K562 (cell line): ENCODE measurements around the gene SERTAD2. TPM values are rescaled to one million over a fixed set of nuclear protein-coding genes. Genes with fewer than 3 reads are reported as not detected.

Experiments
- CHD1 ChIP-seq: fragments of 200-600 bp; sonication (generic); IDR thresholded peaks from one replicate; pipeline ENCODE4 v1.6.1; 2012; ENCODE audit warnings: mild to moderate bottlenecking, moderate library complexity, low read length, inconsistent platforms
- CREB1 ChIP-seq, 2 experiments: sonication (generic) in 1 of 2; formaldehyde crosslinking in 1 of 2; IDR thresholded peaks; 2 replicates each; pipeline versions ENCODE4 v1.6.1 to v1.8.0; 2012 to 2022; ENCODE audit warnings: inconsistent platforms in 1 of 2, mild to moderate bottlenecking in 1 of 2, missing genetic modification reagents in 1 of 2, moderate library complexity in 1 of 2
- KHSRP ChIP-seq: fragments of 450-650 bp; IDR thresholded peaks from 2 replicates; pipeline ENCODE4 v1.6.1; 2017
- LARP7 ChIP-seq: fragments of 450-650 bp; IDR thresholded peaks from 2 replicates; pipeline ENCODE4 v1.6.1; 2016
- LEF1 ChIP-seq: fragments of 450-650 bp; IDR thresholded peaks from 2 replicates; pipeline ENCODE4 v1.6.1; 2016; ENCODE audit warnings: mild to moderate bottlenecking
- NR2C1 ChIP-seq, 2 experiments: fragments of 450-650 bp; IDR thresholded peaks; 2 replicates each; pipeline ENCODE4 v1.6.1; 2017; ENCODE audit warnings: mild to moderate bottlenecking in 2 of 2, antibody characterized with exemption in 1 of 2, inconsistent platforms in 1 of 2, missing compliant biosample characterization in 1 of 2, missing genetic modification characterization in 1 of 2
- SP2 ChIP-seq: IDR thresholded peaks from 2 replicates; pipeline ENCODE4 v1.6.1; 2011; ENCODE audit warnings: mild to moderate bottlenecking, low read depth, low read length, moderate library complexity; ENCODE audit not compliant: poor library complexity, severe bottlenecking; ENCODE audit errors: extremely low read depth
- SPI1 ChIP-seq: IDR thresholded peaks from 2 replicates; pipeline ENCODE4 v1.6.1; 2011; ENCODE audit warnings: low read depth, low read length, control low read depth, borderline replicate concordance
- SREBF2 ChIP-seq: sonication (generic); formaldehyde crosslinking; IDR thresholded peaks from 2 replicates; pipeline ENCODE4 v1.4.0; 2020; ENCODE audit warnings: mild to moderate bottlenecking, missing genetic modification reagents
- ZBTB7A ChIP-seq: IDR thresholded peaks from 2 replicates; pipeline ENCODE4 v1.6.1; 2011; ENCODE audit warnings: low read depth, mild to moderate bottlenecking, low read length, moderate library complexity, borderline replicate concordance; ENCODE audit not compliant: control insufficient read depth
- ZNF165 ChIP-seq: fragments of 250-450 bp; sonication (Bioruptor Pico); IDR thresholded peaks from 2 replicates; pipeline ENCODE4 v1.4.0; 2020; ENCODE audit warnings: borderline replicate concordance
- ZNF316 ChIP-seq: fragments of 450-650 bp; IDR thresholded peaks from 2 replicates; pipeline ENCODE4 v1.6.1; 2016
- polyA plus RNA-seq, 8 experiments: library from polyadenylated mRNA; depleted of rRNA in 4 of 8; stranded (reverse) in 5 of 8; unstranded in 3 of 8; fragments of >200 nt; fragmentation: Nextera tagmentation in 2 of 8; fragmentation: Illumina TruSeq in 1 of 8; extraction: Ambion mirVana in 2 of 8; extraction: Trizol in 1 of 8; gene quantifications; 2 replicates each; pipeline versions ENCODE4 v1.2.1 to v1.2.3, GENCODE V29; 2011 to 2014; ENCODE audit warnings: inconsistent platforms in 1 of 8, missing spikeins in 1 of 8
- total RNA-seq, 7 experiments: library from RNA; depleted of rRNA in 6 of 7; stranded (reverse); fragments of >200 nt in 6 of 7; fragmentation: Illumina TruSeq in 2 of 7; extraction: Trizol in 2 of 7; gene quantifications; 2 replicates each; pipeline versions ENCODE4 v1.2.1 to v1.2.3, GENCODE V29; 2011 to 2021; ENCODE audit warnings: low replicate concordance in 1 of 7
- TF ChIP-seq, protein P1 (sequence below), 2 experiments: fragments of 450-650 bp in 1 of 2; sonication (generic) in 1 of 2; formaldehyde crosslinking; conservative IDR thresholded peaks; 2 replicates each; pipeline versions ENCODE4 v1.4.0 to v1.8.1; 2020 to 2022; ENCODE audit warnings: mild to moderate bottlenecking in 1 of 2, missing genetic modification reagents in 1 of 2
- TF ChIP-seq, protein P2 (sequence below): fragments of 250-450 bp; sonication (Bioruptor Pico); IDR thresholded peaks from 2 replicates; pipeline ENCODE4 v1.8.0; 2021; ENCODE audit warnings: borderline replicate concordance, mild to moderate bottlenecking, moderate library complexity; ENCODE audit not compliant: poor library complexity, severe bottlenecking
- TF ChIP-seq, protein P3 (sequence below): fragments of 450-650 bp; conservative IDR thresholded peaks from 2 replicates; pipeline ENCODE4 v1.6.1; 2016; ENCODE audit warnings: missing genetic modification characterization, low read depth, mild to moderate bottlenecking, control low read depth, missing compliant biosample characterization
- TF ChIP-seq, protein P4 (sequence below), 2 experiments: IDR thresholded peaks; 2 replicates each; pipeline ENCODE4 v1.6.1; 2011; ENCODE audit warnings: borderline replicate concordance in 1 of 2, control low read depth in 1 of 2, low read depth in 1 of 2, low read length in 1 of 2, mild to moderate bottlenecking in 1 of 2, mixed read lengths in 1 of 2, moderate library complexity in 1 of 2; ENCODE audit not compliant: insufficient read depth in 1 of 2, insufficient read length in 1 of 2, poor library complexity in 1 of 2, severe bottlenecking in 1 of 2; ENCODE audit errors: extremely low read depth in 1 of 2
- TF ChIP-seq, protein P5 (sequence below): sonication (generic); formaldehyde crosslinking; IDR thresholded peaks from 2 replicates; pipeline ENCODE4 v1.8.1; 2023; ENCODE audit warnings: missing genetic modification reagents, mild to moderate bottlenecking, borderline replicate concordance

Gene SERTAD2
- total and polyA plus RNA-seq, 9 of the 15 experiments (the other 6 are each of a cell fraction or from before 2014, with no cell fraction given) = 3.0 to 12.5 (median 6.1) TPM

DNA sequence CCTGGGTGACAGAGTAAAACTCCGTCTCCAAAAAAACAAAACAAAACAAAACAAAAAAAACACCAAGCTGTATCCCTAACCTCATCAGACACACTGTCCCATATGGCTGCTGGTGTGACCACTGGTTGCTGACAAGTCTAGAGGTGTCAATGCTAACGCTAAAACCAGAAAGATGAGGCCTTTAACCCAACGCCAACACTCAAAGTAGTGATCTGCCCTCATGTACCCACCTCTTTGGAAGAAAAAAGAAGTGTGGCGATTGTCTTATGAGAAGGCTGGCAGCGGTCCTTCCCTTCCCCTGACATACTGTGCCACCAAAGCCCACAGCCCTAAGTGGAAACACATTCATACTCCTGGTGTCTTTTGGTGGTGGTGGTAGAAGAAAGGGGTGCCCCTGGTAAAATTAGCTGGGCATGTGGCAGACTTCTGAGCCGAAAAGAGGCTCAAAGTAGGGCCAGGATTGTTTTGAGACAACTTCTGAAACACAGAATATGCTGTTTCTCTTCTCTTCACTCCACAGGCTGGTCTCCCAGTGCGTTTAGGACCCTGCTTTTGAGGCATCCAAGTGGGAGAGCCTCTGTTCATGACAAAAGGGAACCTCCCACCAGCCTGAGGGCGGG is 9.8 kb downstream of the SERTAD2 start (continued):
- TF ChIP-seq, protein P1, sequence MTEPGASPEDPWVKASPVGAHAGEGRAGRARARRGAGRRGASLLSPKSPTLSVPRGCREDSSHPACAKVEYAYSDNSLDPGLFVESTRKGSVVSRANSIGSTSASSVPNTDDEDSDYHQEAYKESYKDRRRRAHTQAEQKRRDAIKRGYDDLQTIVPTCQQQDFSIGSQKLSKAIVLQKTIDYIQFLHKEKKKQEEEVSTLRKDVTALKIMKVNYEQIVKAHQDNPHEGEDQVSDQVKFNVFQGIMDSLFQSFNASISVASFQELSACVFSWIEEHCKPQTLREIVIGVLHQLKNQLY (CRISPR knock-in tag; conservative IDR thresholded peaks at IDR 0.05) = no peak
- TF ChIP-seq, protein P2, sequence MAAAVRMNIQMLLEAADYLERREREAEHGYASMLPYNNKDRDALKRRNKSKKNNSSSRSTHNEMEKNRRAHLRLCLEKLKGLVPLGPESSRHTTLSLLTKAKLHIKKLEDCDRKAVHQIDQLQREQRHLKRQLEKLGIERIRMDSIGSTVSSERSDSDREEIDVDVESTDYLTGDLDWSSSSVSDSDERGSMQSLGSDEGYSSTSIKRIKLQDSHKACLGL (CRISPR knock-in tag) = no peak
- no peak for TF ChIP-seq SREBF2 (CRISPR knock-in tag)
- TF ChIP-seq, protein P3, sequence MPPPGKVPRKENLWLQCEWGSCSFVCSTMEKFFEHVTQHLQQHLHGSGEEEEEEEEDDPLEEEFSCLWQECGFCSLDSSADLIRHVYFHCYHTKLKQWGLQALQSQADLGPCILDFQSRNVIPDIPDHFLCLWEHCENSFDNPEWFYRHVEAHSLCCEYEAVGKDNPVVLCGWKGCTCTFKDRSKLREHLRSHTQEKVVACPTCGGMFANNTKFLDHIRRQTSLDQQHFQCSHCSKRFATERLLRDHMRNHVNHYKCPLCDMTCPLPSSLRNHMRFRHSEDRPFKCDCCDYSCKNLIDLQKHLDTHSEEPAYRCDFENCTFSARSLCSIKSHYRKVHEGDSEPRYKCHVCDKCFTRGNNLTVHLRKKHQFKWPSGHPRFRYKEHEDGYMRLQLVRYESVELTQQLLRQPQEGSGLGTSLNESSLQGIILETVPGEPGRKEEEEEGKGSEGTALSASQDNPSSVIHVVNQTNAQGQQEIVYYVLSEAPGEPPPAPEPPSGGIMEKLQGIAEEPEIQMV (tag) = 0 out of 2 replicates have a peak, but pooled peaks have one; percentile 20
- TF ChIP-seq, protein P4, sequence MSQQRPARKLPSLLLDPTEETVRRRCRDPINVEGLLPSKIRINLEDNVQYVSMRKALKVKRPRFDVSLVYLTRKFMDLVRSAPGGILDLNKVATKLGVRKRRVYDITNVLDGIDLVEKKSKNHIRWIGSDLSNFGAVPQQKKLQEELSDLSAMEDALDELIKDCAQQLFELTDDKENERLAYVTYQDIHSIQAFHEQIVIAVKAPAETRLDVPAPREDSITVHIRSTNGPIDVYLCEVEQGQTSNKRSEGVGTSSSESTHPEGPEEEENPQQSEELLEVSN (IDR thresholded peaks at IDR 0.05; ENCODE audit: borderline replicate concordance in 1 of 2, extremely low read depth in 1 of 2, insufficient read depth in 1 of 2, insufficient read length in 1 of 2, low read depth in 1 of 2, low read length in 1 of 2, poor library complexity in 1 of 2, severe bottlenecking in 1 of 2) = peak in 1 of 2 experiments; percentile 15
- TF ChIP-seq SPI1 = no peak
- TF ChIP-seq, protein P5, sequence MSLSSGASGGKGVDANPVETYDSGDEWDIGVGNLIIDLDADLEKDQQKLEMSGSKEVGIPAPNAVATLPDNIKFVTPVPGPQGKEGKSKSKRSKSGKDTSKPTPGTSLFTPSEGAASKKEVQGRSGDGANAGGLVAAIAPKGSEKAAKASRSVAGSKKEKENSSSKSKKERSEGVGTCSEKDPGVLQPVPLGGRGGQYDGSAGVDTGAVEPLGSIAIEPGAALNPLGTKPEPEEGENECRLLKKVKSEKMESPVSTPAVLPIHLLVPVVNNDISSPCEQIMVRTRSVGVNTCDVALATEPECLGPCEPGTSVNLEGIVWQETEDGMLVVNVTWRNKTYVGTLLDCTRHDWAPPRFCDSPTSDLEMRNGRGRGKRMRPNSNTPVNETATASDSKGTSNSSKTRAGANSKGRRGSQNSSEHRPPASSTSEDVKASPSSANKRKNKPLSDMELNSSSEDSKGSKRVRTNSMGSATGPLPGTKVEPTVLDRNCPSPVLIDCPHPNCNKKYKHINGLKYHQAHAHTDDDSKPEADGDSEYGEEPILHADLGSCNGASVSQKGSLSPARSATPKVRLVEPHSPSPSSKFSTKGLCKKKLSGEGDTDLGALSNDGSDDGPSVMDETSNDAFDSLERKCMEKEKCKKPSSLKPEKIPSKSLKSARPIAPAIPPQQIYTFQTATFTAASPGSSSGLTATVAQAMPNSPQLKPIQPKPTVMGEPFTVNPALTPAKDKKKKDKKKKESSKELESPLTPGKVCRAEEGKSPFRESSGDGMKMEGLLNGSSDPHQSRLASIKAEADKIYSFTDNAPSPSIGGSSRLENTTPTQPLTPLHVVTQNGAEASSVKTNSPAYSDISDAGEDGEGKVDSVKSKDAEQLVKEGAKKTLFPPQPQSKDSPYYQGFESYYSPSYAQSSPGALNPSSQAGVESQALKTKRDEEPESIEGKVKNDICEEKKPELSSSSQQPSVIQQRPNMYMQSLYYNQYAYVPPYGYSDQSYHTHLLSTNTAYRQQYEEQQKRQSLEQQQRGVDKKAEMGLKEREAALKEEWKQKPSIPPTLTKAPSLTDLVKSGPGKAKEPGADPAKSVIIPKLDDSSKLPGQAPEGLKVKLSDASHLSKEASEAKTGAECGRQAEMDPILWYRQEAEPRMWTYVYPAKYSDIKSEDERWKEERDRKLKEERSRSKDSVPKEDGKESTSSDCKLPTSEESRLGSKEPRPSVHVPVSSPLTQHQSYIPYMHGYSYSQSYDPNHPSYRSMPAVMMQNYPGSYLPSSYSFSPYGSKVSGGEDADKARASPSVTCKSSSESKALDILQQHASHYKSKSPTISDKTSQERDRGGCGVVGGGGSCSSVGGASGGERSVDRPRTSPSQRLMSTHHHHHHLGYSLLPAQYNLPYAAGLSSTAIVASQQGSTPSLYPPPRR (CRISPR knock-in tag) = 0 out of 2 replicates have a peak, but pooled peaks have one; percentile 20
- no peak for TF ChIP-seq ZNF165 (CRISPR knock-in tag)
- no peak for TF ChIP-seq CREB1 (IDR thresholded peaks at IDR 0.05)
- TF ChIP-seq CREB1 (CRISPR knock-in tag; IDR thresholded peaks at IDR 0.05) = no peak
- peak; percentile 97; the same call in 1 of the 2 replicates for TF ChIP-seq ZBTB7A
- TF ChIP-seq CHD1 = no peak
- no peak for TF ChIP-seq SP2
- TF ChIP-seq LEF1 = no peak
- TF ChIP-seq KHSRP = no peak
- no peak for TF ChIP-seq NR2C1 (IDR thresholded peaks at IDR 0.05)
- TF ChIP-seq NR2C1 (tag; IDR thresholded peaks at IDR 0.05) = no peak
- TF ChIP-seq ZNF316 = no peak
- TF ChIP-seq LARP7 = no peak
